ENCODE measurements around the gene SSBP3.
A peak's percentile ranks its signal among the peaks of the same experiment; 100 is the strongest.
"Not testable (repeated sequence)": the region's sequence is repeated elsewhere in the genome, so short reads cannot be mapped to it uniquely, and the experiment has no call there.

Gene SSBP3

GRCh38 chr1:54359393-54360162 is 46.6 kb downstream of the SSBP3 start:
- DNase-seq, result peak in 2 of 10 donors; percentile 2 to 26
- intact Hi-C loops (cut with DNase I), result loop anchor here (2.0 to 5.0 kb wide), 2 partner anchors 38 to 87 kb away; no protein-coding TSS in a partner anchor

- peak in 2 of 10 donors; percentile 78 to 84 for DNase-seq
- intact Hi-C loops (cut with DNase I), result no loop called here
Measured at GRCh38 chr1:54358503-54359168, 47.6 kb downstream of the SSBP3 start.

GRCh38 chr1:54357967-54358366 is 48.2 kb downstream of the SSBP3 start:
- DNase-seq, result peak in 2 of 10 donors; percentile 11 to 67
- intact Hi-C loops (cut with DNase I), result no loop called here

- peak in 1 of 10 donors; percentile 86 for DNase-seq
- intact Hi-C loops (cut with DNase I), result no loop called here
Measured at GRCh38 chr1:54356680-54357147, 49.5 kb downstream of the SSBP3 start.

DNA sequence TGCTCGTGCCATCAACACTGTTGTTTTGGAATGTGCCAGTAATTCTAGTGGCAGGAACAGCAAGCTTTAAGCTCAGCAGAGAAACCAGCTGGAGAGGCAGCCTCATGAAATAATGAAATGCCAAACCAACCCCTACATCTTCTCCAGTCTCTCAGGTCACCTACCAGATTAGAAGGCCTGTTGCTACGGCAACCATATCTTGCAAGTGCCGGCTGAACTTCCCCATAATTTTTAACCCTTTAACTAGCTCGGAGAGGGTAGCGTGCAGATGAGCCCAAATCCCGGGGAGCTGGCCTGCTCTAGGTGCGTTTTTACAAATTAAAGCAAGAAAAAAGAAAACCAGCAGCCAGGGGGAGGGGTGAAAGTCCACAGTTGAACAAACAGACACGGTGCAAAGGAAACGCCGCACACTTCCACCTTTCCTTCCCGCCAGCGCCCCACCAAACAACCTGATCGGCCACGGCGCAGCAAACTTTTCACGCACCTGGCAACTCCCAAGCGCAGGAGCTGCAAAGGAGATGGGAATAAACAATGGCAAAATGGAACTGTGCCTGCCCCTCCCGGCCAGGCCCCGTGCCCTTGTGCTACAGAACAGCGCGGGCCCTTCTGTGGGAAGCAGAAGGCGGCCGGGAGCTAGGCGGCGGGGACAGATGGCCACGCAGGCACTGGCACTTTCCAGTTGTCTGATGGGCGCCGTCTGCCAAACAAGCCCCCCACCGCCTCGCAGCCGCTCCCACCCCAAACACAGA is 50.1 kb downstream of the SSBP3 start:
- peak in 4 of 10 donors; percentile 46 to 89 (median 78) for DNase-seq
- intact Hi-C loops (cut with DNase I), result no loop called here

- intact Hi-C loops (cut with DNase I), result no loop called here
Measured at GRCh38 chr1:54354899-54355298, 51.3 kb downstream of the SSBP3 start.

DNA sequence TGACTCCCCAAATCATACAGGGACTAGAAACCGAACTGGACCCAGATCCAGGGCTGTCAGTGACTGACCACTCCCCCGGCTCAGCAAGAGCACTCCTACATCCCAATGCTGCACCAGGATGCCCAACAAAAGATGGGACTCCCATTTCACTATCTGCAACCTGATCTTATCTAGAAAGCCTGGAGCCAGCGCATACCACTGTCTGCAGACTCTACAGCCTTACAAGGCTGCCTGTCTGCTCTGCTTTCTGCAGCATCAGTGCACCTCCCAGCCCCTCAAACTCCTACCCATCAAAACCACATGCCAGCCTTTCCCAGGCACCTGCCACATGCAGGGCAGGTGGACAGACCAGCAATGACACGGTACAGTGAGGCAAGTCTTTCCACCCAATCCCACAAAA is 52.2 kb downstream of the SSBP3 start:
- intact Hi-C loops (cut with DNase I), result no loop called here

More at GRCh38 chr1:54354899-54355298, 51.3 kb downstream of the SSBP3 start:
- peak in 2 of 10 donors; percentile 47 to 63 for DNase-seq

GRCh38 chr1:54352755-54353154 is 53.4 kb downstream of the SSBP3 start:
- DNase-seq, result peak in 3 of 10 donors; percentile 47 to 77 (median 68)

More for the DNA sequence above, 52.2 kb downstream of the SSBP3 start:
- peak in 2 of 10 donors; percentile 22 to 43 for DNase-seq

GRCh38 chr1:54350360-54350759 is 55.8 kb downstream of the SSBP3 start:
- DNase-seq, result peak in 1 of 10 donors; percentile 38
- intact Hi-C loops (cut with DNase I), result no loop called here

More at GRCh38 chr1:54352755-54353154, 53.4 kb downstream of the SSBP3 start:
- intact Hi-C loops (cut with DNase I), result no loop called here

DNA sequence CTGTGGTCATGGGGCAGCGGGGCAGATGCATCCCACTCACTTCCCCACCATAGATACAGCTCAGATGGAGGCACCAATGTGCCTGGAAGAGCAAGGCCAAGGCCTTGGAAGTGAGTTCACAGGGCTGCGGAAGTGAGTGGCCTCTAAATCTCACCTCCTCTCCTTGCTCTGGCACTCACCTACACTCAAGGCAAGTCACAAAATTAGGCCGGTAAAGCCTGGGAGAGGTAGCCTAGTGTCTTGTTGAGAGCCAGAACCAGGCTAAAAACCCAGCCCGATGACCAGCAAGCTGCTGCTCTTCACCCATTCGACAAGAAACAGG is 57.5 kb downstream of the SSBP3 start:
- intact Hi-C loops (cut with DNase I), result no loop called here
- DNase-seq, result peak in 1 of 10 donors; percentile 14

GRCh38 chr1:54347955-54348699 is 58.1 kb downstream of the SSBP3 start:
- intact Hi-C loops (cut with DNase I), result no loop called here
- DNase-seq, result peak in 2 of 10 donors; percentile 9 to 44

- intact Hi-C loops (cut with DNase I), result no loop called here
Measured at GRCh38 chr1:54347261-54347954, 58.8 kb downstream of the SSBP3 start.

GRCh38 chr1:54345548-54345947 is 60.6 kb downstream of the SSBP3 start:
- intact Hi-C loops (cut with DNase I), result not testable (repeated sequence)
- peak in 2 of 10 donors; percentile 31 to 47 for DNase-seq

More at GRCh38 chr1:54347261-54347954, 58.8 kb downstream of the SSBP3 start:
- peak in 1 of 10 donors; percentile 20 for DNase-seq

DNA sequence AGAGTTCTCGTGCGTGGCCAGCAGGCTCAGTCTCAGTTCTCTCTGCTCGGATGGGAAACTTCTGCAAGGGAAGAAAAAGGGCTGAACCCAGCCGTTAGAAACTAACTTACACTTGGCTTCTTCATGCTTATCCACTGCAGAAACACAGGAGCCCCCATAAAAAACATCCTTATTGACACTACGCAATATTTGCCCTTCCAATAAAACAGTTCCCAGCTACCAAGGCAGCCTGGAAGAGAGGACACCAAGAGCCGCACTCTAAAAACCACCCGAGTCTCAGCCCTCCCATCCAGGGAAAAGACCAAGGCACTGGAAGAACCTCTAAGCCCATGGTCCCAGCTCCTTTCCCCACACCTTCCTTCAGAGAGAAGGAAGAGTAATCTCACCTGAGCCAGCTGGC is 61.1 kb downstream of the SSBP3 start:
- intact Hi-C loops (cut with DNase I), result no loop called here

GRCh38 chr1:54342742-54343687 is 63.2 kb downstream of the SSBP3 start:
- DNase-seq, result peak in 7 of 10 donors; percentile 35 to 93 (median 69)
- intact Hi-C loops (cut with DNase I), result no loop called here

More for the DNA sequence above, 61.1 kb downstream of the SSBP3 start:
- DNase-seq, result peak in 1 of 10 donors; percentile 10

DNA sequence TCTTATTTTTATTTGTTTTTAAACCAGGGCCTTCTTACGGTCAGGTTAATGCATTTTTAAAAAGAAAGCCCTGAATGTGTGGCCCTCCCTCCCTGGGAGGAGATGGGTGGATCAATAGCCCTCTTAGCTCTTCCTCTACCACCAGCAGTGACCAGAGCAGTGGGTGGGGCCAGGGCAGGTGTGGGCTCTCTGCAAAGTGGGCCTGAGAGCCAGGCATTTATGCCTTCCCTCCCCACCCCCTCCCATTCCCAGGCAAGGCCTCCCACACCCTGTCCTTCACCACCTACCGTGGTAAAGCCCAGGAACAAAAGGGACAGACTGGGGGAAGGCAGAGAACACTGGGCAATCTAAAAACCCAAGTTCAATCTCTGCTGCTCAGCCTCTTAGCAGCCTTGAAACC is 63.9 kb downstream of the SSBP3 start:
- intact Hi-C loops (cut with DNase I), result no loop called here
- peak in 2 of 10 donors; percentile 29 to 62 for DNase-seq

GRCh38 chr1:54341763-54342162 is 64.4 kb downstream of the SSBP3 start:
- peak in 2 of 10 donors; percentile 12 to 31 for DNase-seq
- intact Hi-C loops (cut with DNase I), result no loop called here

DNA sequence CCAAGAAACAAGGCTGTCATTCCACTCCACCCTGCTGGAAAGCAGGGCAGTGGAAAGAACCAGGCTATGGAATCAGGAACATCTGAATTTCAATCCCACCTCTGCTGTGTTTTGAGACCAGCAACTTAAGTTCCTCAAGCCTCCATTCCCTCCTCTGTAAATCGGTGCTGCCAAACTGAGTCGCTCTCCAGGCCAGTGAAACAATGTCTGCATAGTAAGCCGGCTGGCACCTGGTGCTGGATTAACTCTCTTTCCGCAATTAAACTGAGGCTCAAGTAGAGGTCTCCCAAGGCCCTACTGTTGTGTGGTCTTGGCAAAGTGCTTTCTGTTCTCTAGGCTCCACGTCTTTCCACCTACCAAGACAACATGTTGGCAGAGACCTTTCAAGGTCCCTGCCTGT is 65.3 kb downstream of the SSBP3 start:
- intact Hi-C loops (cut with DNase I), result no loop called here

More for the DNA sequence above, 65.3 kb downstream of the SSBP3 start:
- DNase-seq, result peak in 2 of 10 donors; percentile 47 to 72

Measured in posterior cingulate gyrus (tissue), 11 donors.